Large intestine (tissue), 3 donors: ENCODE data around the gene SCNM1. TPM values are rescaled to one million over a fixed set of nuclear protein-coding genes. Genes with fewer than 3 reads are reported as not detected.
A peak's percentile ranks its signal among the peaks of the same experiment; 100 is the strongest.
"Not testable (repeated sequence)": the region's sequence is repeated elsewhere in the genome, so short reads cannot be mapped to it uniquely, and the experiment has no call there.

Experiments used
- DNase-seq, 2 donors: peaks; one replicate each; pipeline versions ENCODE4 v3.0.0 to v3.0.0-alpha.2; 2013
- H3K27ac ChIP-seq: one replicate; pipeline ENCODE4 v1.5.1; 2013; ENCODE audit warnings: low read length
- H3K27me3 ChIP-seq: 2 replicates; pipeline ENCODE4 v1.6.1; 2013; ENCODE audit warnings: low read length; ENCODE audit not compliant: control insufficient read depth, insufficient read depth
- H3K36me3 ChIP-seq: 2 replicates; pipeline ENCODE4 v1.6.1; 2013; ENCODE audit warnings: low read length; ENCODE audit not compliant: control insufficient read depth, insufficient read depth
- H3K4me1 ChIP-seq: one replicate; pipeline ENCODE4 v1.6.1; 2013; ENCODE audit warnings: low read length; ENCODE audit not compliant: control insufficient read depth, insufficient read depth
- H3K4me3 ChIP-seq: one replicate; pipeline ENCODE4 v1.5.1; 2013; ENCODE audit warnings: low read length
- H3K9me3 ChIP-seq: one replicate; pipeline ENCODE4 v1.6.1; 2013; ENCODE audit warnings: mild to moderate bottlenecking, low read depth, low read length, moderate library complexity; ENCODE audit not compliant: control insufficient read depth
- WGBS: methylation state at CpG from one replicate; pipeline ENCODE4 v1.1.5; 2013; ENCODE audit warnings: low lambda C conversion rate; ENCODE audit not compliant: insufficient coverage; 5-methylcytosine and 5-hydroxymethylcytosine counted together
- polyA plus RNA-seq: library from polyadenylated mRNA; unstranded; fragments of 120-200 nt; gene quantifications from one replicate; pipeline ENCODE4 v1.2.1, GENCODE V29; 2013

Gene SCNM1
- polyA plus RNA-seq, 1 donor: 38.7 TPM

DNA sequence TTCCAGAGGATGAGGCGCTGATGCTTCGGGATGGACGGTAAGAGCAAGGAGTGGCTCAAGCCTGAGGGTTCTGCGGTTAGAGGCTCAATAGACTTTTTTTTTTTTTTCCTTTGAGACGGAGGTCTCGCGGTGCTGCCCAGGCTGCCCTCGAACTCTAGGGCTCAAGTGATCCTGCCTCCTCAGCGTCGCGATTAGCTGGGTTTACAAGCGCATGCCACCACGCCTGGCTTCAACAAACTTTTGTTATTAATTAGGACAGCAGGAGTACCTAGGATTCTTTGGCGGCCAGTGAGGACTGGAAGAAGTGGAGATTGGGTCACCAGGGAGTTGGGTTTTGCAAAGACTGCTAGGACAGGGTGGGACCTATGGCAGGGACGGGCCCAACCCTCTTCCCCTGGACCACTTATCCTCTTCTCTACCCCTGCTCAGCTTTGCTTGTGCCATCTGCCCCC is 587 bp downstream of the SCNM1 start:
- Histone ChIP-seq H3K4me1 (peaks cover 15% of the 10 kb centered on the region), H3K9me3 (no peaks in the 10 kb centered on the region), H3K27me3 (no peaks in the 10 kb centered on the region), H3K4me3 (peak overlapping the region; percentile 96), H3K36me3 (peaks cover 21% of the 10 kb centered on the region), H3K27ac (peak overlapping the region; percentile 87)
- no peak for DNase-seq
- WGBS: no CpG with 5 or more reads among the region's 15 CpGs

DNA sequence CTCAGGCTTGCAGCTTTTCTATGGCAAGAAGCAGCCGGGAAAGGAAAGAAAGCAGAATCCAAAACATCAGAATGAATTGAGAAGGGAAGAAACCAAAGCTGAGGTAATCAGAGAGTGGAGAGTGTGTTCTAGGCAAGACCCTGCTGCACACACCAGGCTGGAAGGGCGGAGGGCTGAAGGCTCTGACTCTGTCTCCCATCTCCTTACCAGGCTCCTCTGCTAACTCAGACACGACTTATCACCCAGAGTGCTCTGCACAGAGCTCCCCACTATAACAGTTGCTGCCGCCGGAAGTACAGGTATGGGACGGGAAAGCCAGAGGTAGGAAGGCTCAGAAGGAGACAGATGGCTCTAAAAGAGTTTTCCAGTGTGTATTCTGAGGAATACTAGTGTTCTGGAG is 1.2 kb downstream of the SCNM1 start:
- H3K27me3 ChIP-seq: no peaks in the 10 kb centered on the region
- H3K27ac ChIP-seq: no peak overlapping the region
- peaks cover 19% of the 10 kb centered on the region for H3K36me3 ChIP-seq
- DNase-seq: no peak
- WGBS: 100% methylated on average over 1 of the region's 6 CpGs
- H3K9me3 ChIP-seq: no peaks in the 10 kb centered on the region
- peaks cover 15% of the 10 kb centered on the region for H3K4me1 ChIP-seq
- no peak overlapping the region for H3K4me3 ChIP-seq

DNA sequence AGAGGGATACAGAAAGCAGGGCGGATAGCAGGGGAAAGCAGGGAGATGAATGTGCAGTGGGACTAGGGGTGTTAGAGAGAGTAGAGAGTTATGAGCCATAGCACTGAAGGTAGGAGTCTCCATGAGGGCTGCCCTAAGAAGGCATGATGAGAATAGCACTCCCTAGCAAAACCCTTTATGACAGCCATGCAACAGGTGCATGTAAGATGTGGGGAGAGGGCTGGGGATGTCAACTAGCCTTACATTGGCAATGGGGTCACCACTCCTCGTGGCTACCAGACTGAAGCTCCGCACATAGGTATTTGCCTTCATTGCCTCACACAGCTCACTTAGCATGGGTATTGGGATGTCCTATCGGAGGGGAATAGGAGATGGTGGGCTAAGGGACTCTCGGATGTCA is 5.2 kb downstream of the SCNM1 start:
- no peaks in the 10 kb centered on the region for H3K27me3 ChIP-seq
- no peaks in the 10 kb centered on the region for H3K9me3 ChIP-seq
- no peak for DNase-seq
- peaks cover 5% of the 10 kb centered on the region for H3K4me1 ChIP-seq
- no peak overlapping the region for H3K4me3 ChIP-seq
- no CpG with 5 or more reads among the region's 5 CpGs for WGBS
- H3K36me3 ChIP-seq: peaks cover 47% of the 10 kb centered on the region
- H3K27ac ChIP-seq: no peak overlapping the region

GRCh38 chr1:151175041-151175741 is 9.2 kb downstream of the SCNM1 start:
- H3K27ac ChIP-seq: no peak overlapping the region
- H3K9me3 ChIP-seq: no peaks in the 10 kb centered on the region
- H3K4me1 ChIP-seq: no peaks in the 10 kb centered on the region
- H3K36me3 ChIP-seq: peaks cover 68% of the 10 kb centered on the region
- H3K27me3 ChIP-seq: no peaks in the 10 kb centered on the region
- no peak overlapping the region for H3K4me3 ChIP-seq
- WGBS: no CpG with 5 or more reads among the region's 6 CpGs
- DNase-seq: no peak

DNA sequence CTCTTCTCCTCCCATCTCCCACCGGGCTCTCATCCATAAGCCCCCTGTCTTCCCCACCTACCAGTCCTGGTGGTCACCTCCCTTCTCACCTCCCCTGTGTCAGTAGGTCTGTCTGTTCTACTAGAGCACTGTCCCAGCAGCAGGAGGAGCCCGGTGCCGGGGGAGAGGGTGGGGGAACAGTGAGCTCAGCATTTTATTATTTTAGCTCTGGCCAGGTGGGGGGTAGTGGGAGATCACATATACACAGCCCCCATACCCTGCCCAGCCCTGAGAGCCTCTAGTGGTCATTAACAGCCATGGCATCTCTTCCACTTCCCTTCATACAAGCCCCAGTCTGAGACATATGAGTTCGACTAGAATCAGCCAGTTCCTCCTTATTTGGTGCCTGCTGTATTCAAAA is 9.9 kb downstream of the SCNM1 start, which contains the start of gene TMOD4:
TSS of gene TMOD4 (minus strand) at position 119 of the 400 bp plus-strand sequence. CDS start 1,106 bp downstream, outside the sequence.
- DNase-seq: no peak
- Histone ChIP-seq H3K4me3 (no peak within 1 kb of the TSS), H3K9me3 (no peaks in the 10 kb centered on the region), H3K27ac (no peak within 1 kb of the TSS), H3K27me3 (no peaks in the 10 kb centered on the region), H3K36me3 (peaks cover 70% of the 10 kb centered on the region), H3K4me1 (no peaks in the 10 kb centered on the region)
- whole genome bisulfite sequencing: no CpG with 5 or more reads among the region's 4 CpGs

GRCh38 chr1:151176514-151177045 is 10.6 kb downstream of the SCNM1 start:
- Histone ChIP-seq H3K4me3 (no peak overlapping the region), H3K36me3 (peaks cover 73% of the 10 kb centered on the region), H3K27me3 (no peaks in the 10 kb centered on the region), H3K27ac (no peak overlapping the region), H3K9me3 (no peaks in the 10 kb centered on the region), H3K4me1 (no peaks in the 10 kb centered on the region)
- DNase-seq: no peak
- 97% methylated on average over 5 of the region's 17 CpGs for WGBS

DNA sequence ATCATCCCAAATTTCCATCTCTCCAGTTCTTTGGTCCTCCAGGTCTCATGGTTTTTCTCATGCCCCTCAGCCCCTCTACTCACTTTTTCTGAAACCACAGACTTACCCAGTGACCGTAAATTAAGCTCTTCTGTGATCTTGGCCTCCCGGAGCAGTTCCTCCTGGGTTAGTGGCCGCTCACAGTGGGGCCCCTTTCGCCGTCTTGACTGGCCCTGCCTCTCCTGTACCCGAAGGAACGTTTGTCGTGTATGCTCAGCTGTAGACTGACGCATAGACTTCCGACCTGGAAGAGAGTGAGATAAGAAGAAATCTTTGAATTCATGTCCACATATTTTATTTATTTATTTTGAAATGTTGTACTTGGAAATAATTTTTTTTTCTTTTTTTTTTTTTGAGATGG is 18.3 kb downstream of the SCNM1 start:
- peaks cover 51% of the 10 kb centered on the region for H3K36me3 ChIP-seq
- WGBS: no CpG with 5 or more reads among the region's 10 CpGs
- no peaks in the 10 kb centered on the region for H3K27me3 ChIP-seq
- no peak for DNase-seq
- peaks cover 4% of the 10 kb centered on the region for H3K4me1 ChIP-seq
- no peak overlapping the region for H3K4me3 ChIP-seq
- H3K9me3 ChIP-seq: no peaks in the 10 kb centered on the region
- H3K27ac ChIP-seq: no peak overlapping the region

- no peaks in the 10 kb centered on the region for H3K27me3 ChIP-seq
- peaks cover 4% of the 10 kb centered on the region for H3K4me1 ChIP-seq
- peaks cover 30% of the 10 kb centered on the region for H3K36me3 ChIP-seq
- no peak overlapping the region for H3K27ac ChIP-seq
- DNase-seq: no peak
- no peak overlapping the region for H3K4me3 ChIP-seq
- no peaks in the 10 kb centered on the region for H3K9me3 ChIP-seq
- no CpG with 5 or more reads among the region's 1 CpG for WGBS
Observed at GRCh38 chr1:151187205-151187604, 21.3 kb downstream of the SCNM1 start.

GRCh38 chr1:151188667-151189066 is 22.7 kb downstream of the SCNM1 start:
- WGBS: no CpG with 5 or more reads among the region's 8 CpGs
- DNase-seq, H3K9me3 ChIP-seq, H3K4me1 ChIP-seq, H3K27ac ChIP-seq, H3K27me3 ChIP-seq: not testable (repeated sequence)
- H3K36me3 ChIP-seq: peaks cover 17% of the 10 kb centered on the region
- H3K4me3 ChIP-seq: peak overlapping the region; percentile 84

DNA sequence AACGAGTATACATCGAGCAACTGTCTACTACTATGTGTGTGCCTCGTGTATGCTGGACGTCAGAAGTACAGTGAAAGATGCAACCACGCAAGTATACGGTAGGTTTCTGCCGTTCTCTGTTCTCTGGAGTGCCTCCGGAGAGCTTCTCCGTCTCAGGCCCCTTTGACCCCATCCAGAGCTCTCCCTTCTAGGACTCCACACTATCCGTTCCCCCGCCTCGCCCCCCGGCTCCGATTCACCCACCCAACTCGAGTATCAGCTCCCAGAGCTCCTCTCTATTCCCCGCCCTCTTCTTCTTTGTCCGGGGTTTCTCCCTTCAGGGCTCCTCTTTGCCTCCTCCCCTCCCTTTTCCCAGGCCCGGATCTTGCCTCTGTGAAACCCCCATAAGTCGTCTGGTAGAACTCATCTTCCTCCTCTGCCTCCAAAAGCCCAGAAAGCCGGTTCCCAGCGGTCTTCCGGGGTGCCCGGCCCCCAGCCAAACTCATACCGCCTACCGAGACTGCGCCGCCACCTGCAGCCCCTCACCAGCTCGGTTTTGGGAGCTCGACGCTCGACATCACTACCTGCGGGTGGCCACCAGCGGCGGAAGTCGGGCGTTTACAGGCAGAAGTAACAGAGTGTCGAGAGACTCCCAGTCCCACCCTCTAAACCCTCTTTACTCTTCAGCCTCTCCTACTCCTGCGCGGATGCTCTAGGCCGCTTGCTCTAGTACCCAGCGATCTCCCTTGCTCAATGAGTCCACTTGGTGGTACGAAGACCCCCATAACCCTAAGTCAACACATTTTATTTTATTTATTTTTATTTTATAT is 23.9 kb downstream of the SCNM1 start, which contains the start of gene VPS72:
TSS of gene VPS72 (minus strand) at position 561 of the 809 bp plus-strand sequence. CDS start at position 485, 76 bp downstream.
- Histone ChIP-seq H3K4me3 (peak within 1 kb of the TSS; percentile 84), H3K9me3 (no peaks in the 10 kb centered on the region), H3K27ac (peak within 1 kb of the TSS; percentile 83), H3K36me3 (peaks cover 8% of the 10 kb centered on the region), H3K4me1 (peaks cover 4% of the 10 kb centered on the region), H3K27me3 (no peaks in the 10 kb centered on the region)
- 0% methylated on average over 4 of the region's 42 CpGs for WGBS
- DNase-seq: peak; percentile 84 to 93
